Hepatocyte (in vitro differentiated cells): ENCODE measurements around the gene OOEP. TPM values are rescaled to one million over a fixed set of nuclear protein-coding genes. Genes with fewer than 3 reads are reported as not detected.

Source experiments
- DNase-seq: peaks from one replicate; pipeline ENCODE4 v3.0.0-alpha.2; 2016; ENCODE audit warnings: low spot score
- H2AFZ ChIP-seq: fragments of 200-600 bp; sonication (generic); 2 replicates; pipeline ENCODE4 v1.6.0; 2016; ENCODE audit warnings: antibody characterized with exemption, mild to moderate bottlenecking
- H3K27ac ChIP-seq: fragments of 200-600 bp; sonication (generic); 2 replicates; pipeline ENCODE4 v1.5.1; 2016; ENCODE audit warnings: mild to moderate bottlenecking
- H3K27me3 ChIP-seq: fragments of 200-600 bp; sonication (generic); 2 replicates; pipeline ENCODE4 v1.6.1; 2016
- H3K36me3 ChIP-seq: fragments of 200-600 bp; sonication (generic); replicated peaks from 2 replicates; pipeline ENCODE4 v1.5.1; 2016; ENCODE audit warnings: low read depth; ENCODE audit not compliant: insufficient read depth
- H3K4me1 ChIP-seq: fragments of 200-600 bp; sonication (generic); 2 replicates; pipeline ENCODE4 v1.5.1; 2016; ENCODE audit warnings: mild to moderate bottlenecking, moderate library complexity; ENCODE audit not compliant: insufficient read depth
- H3K4me2 ChIP-seq: fragments of 200-600 bp; sonication (generic); 2 replicates; pipeline ENCODE4 v1.6.0; 2016
- H3K4me3 ChIP-seq: fragments of 200-600 bp; sonication (generic); 2 replicates; pipeline ENCODE4 v1.5.1; 2016; ENCODE audit warnings: mild to moderate bottlenecking
- H3K79me2 ChIP-seq: fragments of 200-600 bp; sonication (generic); 2 replicates; pipeline ENCODE4 v1.6.0; 2017; ENCODE audit warnings: mild to moderate bottlenecking
- H3K9me2 ChIP-seq: fragments of 200-600 bp; sonication (generic); replicated peaks from 2 replicates; pipeline ENCODE4 v1.6.0; 2017; ENCODE audit warnings: mild to moderate bottlenecking; ENCODE audit not compliant: insufficient read depth
- H3K9me3 ChIP-seq: fragments of 200-600 bp; sonication (generic); 2 replicates; pipeline ENCODE4 v1.5.1; 2016; ENCODE audit warnings: low read depth, mild to moderate bottlenecking
- H4K20me1 ChIP-seq: fragments of 200-600 bp; sonication (generic); 2 replicates; pipeline ENCODE4 v1.6.0; 2016; ENCODE audit warnings: mild to moderate bottlenecking; ENCODE audit not compliant: insufficient read depth, poor library complexity, severe bottlenecking
- CTCF ChIP-seq: fragments of 200-600 bp; sonication (generic); IDR thresholded peaks from 2 replicates; pipeline ENCODE4 v1.5.1; 2016; ENCODE audit warnings: antibody characterized with exemption, mild to moderate bottlenecking; ENCODE audit not compliant: poor library complexity
- EZH2 ChIP-seq: fragments of 200-600 bp; sonication (generic); IDR thresholded peaks from 2 replicates; pipeline ENCODE4 v1.6.1; 2016; ENCODE audit warnings: antibody characterized with exemption, mild to moderate bottlenecking, borderline replicate concordance
- EZH2phosphoT487 ChIP-seq: fragments of 200-600 bp; sonication (generic); IDR thresholded peaks from one replicate; pipeline ENCODE4 v1.6.1; 2018; ENCODE audit warnings: antibody characterized with exemption, mild to moderate bottlenecking, low read depth, moderate library complexity; ENCODE audit not compliant: unreplicated experiment, severe bottlenecking
- WGBS: methylation state at CpG from one replicate; pipeline ENCODE4 v1.1.6; 2016; ENCODE audit warnings: low lambda C conversion rate; ENCODE audit errors: missing lambda C conversion rate; 5-methylcytosine and 5-hydroxymethylcytosine counted together
- polyA plus RNA-seq: library from polyadenylated mRNA; unstranded; fragments of >200 nt; fragmentation: Nextera tagmentation; extraction: Ambion mirVana; gene quantifications from 2 replicates; pipeline ENCODE4 v1.2.1, GENCODE V29; 2016
- total RNA-seq: library from RNA; depleted of rRNA; stranded (reverse); fragments of >200 nt; gene quantifications from 2 replicates; pipeline ENCODE4 v1.2.3, GENCODE V29; 2014

Gene OOEP
- total and polyA plus RNA-seq, 2 experiments from 2014 or later: not detected

- H3K27ac ChIP-seq: no peak overlapping the region
- no peak overlapping the region for H3K4me2 ChIP-seq
- no peaks in the 10 kb centered on the region for H3K27me3 ChIP-seq
- H3K4me3 ChIP-seq: no peak overlapping the region
- H3K4me1 ChIP-seq: no peaks in the 10 kb centered on the region
- no peaks in the 10 kb centered on the region for H4K20me1 ChIP-seq
- no peak overlapping the region for H2AFZ ChIP-seq
- H3K9me3 ChIP-seq: no peaks in the 10 kb centered on the region
- no peaks in the 10 kb centered on the region for H3K79me2 ChIP-seq
- DNase-seq: no peak
- TF ChIP-seq CTCF (no peak), EZH2phosphoT487 (no peak), EZH2 (no peak)
- H3K9me2 ChIP-seq: no peaks in the 10 kb centered on the region
- H3K36me3 ChIP-seq: no peaks in the 10 kb centered on the region
- 76% methylated on average over 16 of the region's 16 CpGs for WGBS
These were observed 1.8 kb downstream of the OOEP start for GRCh38 chr6:73367761-73368355.

GRCh38 chr6:73364549-73364948 lies 5.1 kb downstream of the OOEP start:
- Histone ChIP-seq H3K27me3 (no peaks in the 10 kb centered on the region), H3K4me3 (no peak overlapping the region), H3K4me2 (no peak overlapping the region), H3K4me1 (no peaks in the 10 kb centered on the region), H4K20me1 (no peaks in the 10 kb centered on the region), H2AFZ (no peak overlapping the region), H3K36me3 (no peaks in the 10 kb centered on the region), H3K9me3 (no peaks in the 10 kb centered on the region), H3K27ac (no peak overlapping the region), H3K9me2 (no peaks in the 10 kb centered on the region), H3K79me2 (no peaks in the 10 kb centered on the region)
- TF ChIP-seq EZH2 (no peak), EZH2phosphoT487 (no peak), CTCF (no peak)
- WGBS: 93% methylated on average over 9 of the region's 9 CpGs
- no peak for DNase-seq

- Histone ChIP-seq H4K20me1 (no peaks in the 10 kb centered on the region), H3K4me1 (no peaks in the 10 kb centered on the region), H3K4me3 (no peak overlapping the region), H3K79me2 (no peaks in the 10 kb centered on the region), H3K4me2 (no peak overlapping the region), H3K9me2 (no peaks in the 10 kb centered on the region), H3K27me3 (no peaks in the 10 kb centered on the region), H3K27ac (no peak overlapping the region), H2AFZ (no peak overlapping the region), H3K36me3 (no peaks in the 10 kb centered on the region), H3K9me3 (no peaks in the 10 kb centered on the region)
- no peak for TF ChIP-seq EZH2
- TF ChIP-seq EZH2phosphoT487: no peak
- no peak for TF ChIP-seq CTCF
- 92% methylated on average over 14 of the region's 14 CpGs for WGBS
- DNase-seq: no peak
These were observed 5.6 kb downstream of the OOEP start for GRCh38 chr6:73364121-73364520.

GRCh38 chr6:73363537-73363875 lies 6.2 kb downstream of the OOEP start:
- Histone ChIP-seq H3K27me3 (no peaks in the 10 kb centered on the region), H3K4me1 (no peaks in the 10 kb centered on the region), H3K9me2 (no peaks in the 10 kb centered on the region), H3K27ac (no peak overlapping the region), H4K20me1 (no peaks in the 10 kb centered on the region), H3K79me2 (no peaks in the 10 kb centered on the region), H3K9me3 (no peaks in the 10 kb centered on the region), H2AFZ (no peak overlapping the region), H3K36me3 (no peaks in the 10 kb centered on the region), H3K4me3 (no peak overlapping the region), H3K4me2 (no peak overlapping the region)
- over 99% methylated on average over 23 of the region's 23 CpGs for WGBS
- no peak for DNase-seq
- TF ChIP-seq EZH2 (no peak), CTCF (no peak), EZH2phosphoT487 (no peak)
